Subcutaneous adipose tissue (tissue), 4 donors: ENCODE results near the gene OGFR. TPM values are rescaled to one million over a fixed set of nuclear protein-coding genes. Genes with fewer than 3 reads are reported as not detected.

ENCODE experiments used
- CTCF ChIP-seq: fragments of 450-650 bp; IDR thresholded peaks from one replicate; pipeline ENCODE4 v1.5.1; 2016; ENCODE audit warnings: low read depth, mild to moderate bottlenecking, control low read depth, antibody characterized with exemption, moderate library complexity
- total RNA-seq, 4 donors: library from RNA; depleted of rRNA; stranded (reverse); fragments of >200 nt; gene quantifications; one replicate each; pipeline ENCODE4 v1.1.0, GENCODE V29; 2016

Gene OGFR
- total RNA-seq, 4 donors from 2014 or later = 17.4 to 67.1 (median 44.4) TPM

- no peak for TF ChIP-seq CTCF
Observed at GRCh38 chr20:62836967-62837490, 32.4 kb downstream of the OGFR start.

- no peak for TF ChIP-seq CTCF
Observed at GRCh38 chr20:62837790-62838127, 33.1 kb downstream of the OGFR start.

GRCh38 chr20:62838128-62838891 lies 33.7 kb downstream of the OGFR start:
- TF ChIP-seq CTCF = no peak

GRCh38 chr20:62839261-62839660 lies 34.6 kb downstream of the OGFR start:
- TF ChIP-seq CTCF = no peak

- TF ChIP-seq CTCF = no peak
Observed at GRCh38 chr20:62839816-62840215, 35.2 kb downstream of the OGFR start.

- no peak for TF ChIP-seq CTCF
Observed at GRCh38 chr20:62840244-62841197, 35.9 kb downstream of the OGFR start.

- TF ChIP-seq CTCF = no peak
Observed at GRCh38 chr20:62841705-62842212, 37.1 kb downstream of the OGFR start.
